ENCODE measurements around the gene SKOR1. TPM values are rescaled to one million over a fixed set of nuclear protein-coding genes. Genes with fewer than 3 reads are reported as not detected.
A peak's percentile ranks its signal among the peaks of the same experiment; 100 is the strongest.

Gene SKOR1
- total RNA-seq, 4 donors from 2014 or later = 1.1 to 2.3 (median 1.5) TPM

DNA sequence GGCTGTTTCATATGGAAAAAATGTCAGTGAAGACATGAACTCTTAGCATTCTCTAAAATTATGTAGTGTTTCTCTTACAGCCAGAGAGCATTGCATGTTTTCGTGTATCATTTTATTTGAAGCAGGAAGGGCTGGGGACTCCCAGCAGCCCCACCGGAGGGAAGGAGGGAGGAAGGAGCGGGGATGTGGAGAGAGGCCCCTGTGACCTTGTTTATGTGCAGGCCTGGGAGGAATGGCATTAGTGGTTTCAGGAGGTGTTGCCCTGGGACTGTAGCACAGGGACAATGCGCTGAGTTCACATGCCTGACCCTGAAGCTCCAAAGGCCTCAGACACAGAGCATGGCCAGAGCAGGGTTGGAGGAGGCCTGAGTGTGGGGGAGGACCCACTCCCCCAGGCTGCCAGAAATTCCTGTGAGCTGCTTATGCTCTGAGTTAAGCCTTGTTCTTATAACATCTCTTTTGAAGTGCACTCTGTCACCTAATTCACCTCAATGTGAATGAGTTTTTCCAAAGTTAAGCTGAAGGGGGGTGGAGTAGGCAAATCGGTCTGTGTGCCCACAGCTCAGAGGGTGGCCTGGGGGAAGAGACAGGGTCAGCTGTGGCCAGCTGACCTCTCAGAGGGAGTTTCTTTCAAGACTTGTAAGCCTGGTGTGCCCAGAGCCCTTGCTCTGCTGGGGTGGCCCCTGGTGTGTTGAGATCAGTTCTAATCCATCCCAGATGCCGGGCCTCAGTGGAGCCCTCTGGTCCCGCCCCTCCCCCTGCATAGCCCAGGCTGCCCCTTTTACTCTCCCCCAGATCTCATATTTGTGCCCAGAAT, 18.5 kb downstream of the SKOR1 start:
- Histone ChIP-seq H3K4me1 (peaks cover 17% of the 10 kb centered on the region), H3K36me3 (no peaks in the 10 kb centered on the region), H3K9me3 (no peaks in the 10 kb centered on the region), H3K27ac (no peak overlapping the region), H3K4me3 (no peak overlapping the region), H3K27me3 (no peaks in the 10 kb centered on the region)
- no peak for TF ChIP-seq POLR2A (IDR thresholded peaks at IDR 0.05)
- no peak for TF ChIP-seq POLR2AphosphoS5 (IDR thresholded peaks at IDR 0.05)
- TF ChIP-seq, protein P1, sequence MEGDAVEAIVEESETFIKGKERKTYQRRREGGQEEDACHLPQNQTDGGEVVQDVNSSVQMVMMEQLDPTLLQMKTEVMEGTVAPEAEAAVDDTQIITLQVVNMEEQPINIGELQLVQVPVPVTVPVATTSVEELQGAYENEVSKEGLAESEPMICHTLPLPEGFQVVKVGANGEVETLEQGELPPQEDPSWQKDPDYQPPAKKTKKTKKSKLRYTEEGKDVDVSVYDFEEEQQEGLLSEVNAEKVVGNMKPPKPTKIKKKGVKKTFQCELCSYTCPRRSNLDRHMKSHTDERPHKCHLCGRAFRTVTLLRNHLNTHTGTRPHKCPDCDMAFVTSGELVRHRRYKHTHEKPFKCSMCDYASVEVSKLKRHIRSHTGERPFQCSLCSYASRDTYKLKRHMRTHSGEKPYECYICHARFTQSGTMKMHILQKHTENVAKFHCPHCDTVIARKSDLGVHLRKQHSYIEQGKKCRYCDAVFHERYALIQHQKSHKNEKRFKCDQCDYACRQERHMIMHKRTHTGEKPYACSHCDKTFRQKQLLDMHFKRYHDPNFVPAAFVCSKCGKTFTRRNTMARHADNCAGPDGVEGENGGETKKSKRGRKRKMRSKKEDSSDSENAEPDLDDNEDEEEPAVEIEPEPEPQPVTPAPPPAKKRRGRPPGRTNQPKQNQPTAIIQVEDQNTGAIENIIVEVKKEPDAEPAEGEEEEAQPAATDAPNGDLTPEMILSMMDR (IDR thresholded peaks at IDR 0.05) = no peak
- no peak for TF ChIP-seq EP300 (IDR thresholded peaks at IDR 0.05)
- DNase-seq (ENCODE audit: low spot score in 2 of 2) = no peak
- 78% methylated on average over 7 of the region's 7 CpGs for WGBS

DNA sequence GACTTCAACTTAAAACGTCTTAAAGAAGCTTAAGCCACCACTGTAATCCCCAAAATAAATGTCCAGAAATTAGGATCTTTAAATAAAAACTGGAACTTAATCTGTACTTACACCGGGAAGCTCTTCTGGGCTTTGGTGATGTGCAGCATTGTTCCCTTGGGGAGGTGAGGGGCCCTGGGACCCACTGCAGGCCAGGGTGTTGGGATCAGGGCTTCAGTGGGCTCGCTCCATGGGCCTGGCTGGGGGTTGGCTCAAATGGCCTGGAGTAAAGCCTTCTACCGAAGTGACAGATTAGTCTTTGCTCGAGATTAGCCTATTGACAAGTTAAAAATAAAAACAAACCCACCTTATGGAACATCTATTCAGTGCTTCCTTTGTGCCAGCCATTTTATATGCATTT, 20.7 kb downstream of the SKOR1 start:
- no peak for DNase-seq (ENCODE audit: low spot score in 2 of 2)
- no peaks in the 10 kb centered on the region for H3K36me3 ChIP-seq

DNA sequence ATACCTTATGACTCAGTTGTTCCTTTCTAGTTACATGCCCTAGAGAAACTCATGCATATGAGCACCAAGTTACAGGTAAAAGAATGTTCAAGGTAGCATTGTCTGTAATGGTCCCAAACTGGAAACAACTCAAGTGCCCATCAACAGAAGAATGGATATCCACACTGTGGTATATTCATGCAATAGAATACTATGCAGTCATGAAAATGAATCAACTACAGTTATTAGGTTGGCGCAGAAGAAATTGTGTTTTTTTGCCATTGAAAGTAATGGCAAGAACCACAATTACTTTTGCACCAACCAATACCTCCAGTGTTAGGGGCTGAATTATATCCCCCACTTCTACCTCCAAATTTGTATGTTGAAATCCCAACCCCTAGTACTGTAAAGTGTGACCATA, 24.2 kb downstream of the SKOR1 start:
- WGBS = 90% methylated on average over 1 of the region's 1 CpG
- Histone ChIP-seq H3K36me3 (no peaks in the 10 kb centered on the region), H3K4me3 (no peak overlapping the region), H3K27ac (no peak overlapping the region), H3K9me3 (no peaks in the 10 kb centered on the region), H3K27me3 (no peaks in the 10 kb centered on the region), H3K4me1 (no peaks in the 10 kb centered on the region)
- no peak for TF ChIP-seq POLR2A (IDR thresholded peaks at IDR 0.05)
- TF ChIP-seq, protein P1 (IDR thresholded peaks at IDR 0.05) = no peak
- TF ChIP-seq EP300 (IDR thresholded peaks at IDR 0.05) = no peak
- no peak for TF ChIP-seq POLR2AphosphoS5 (IDR thresholded peaks at IDR 0.05)
- DNase-seq (ENCODE audit: low spot score in 2 of 2) = no peak

More for the DNA sequence above, 20.7 kb downstream of the SKOR1 start:
- H3K27ac ChIP-seq = no peak overlapping the region
- peaks cover 7% of the 10 kb centered on the region for H3K4me1 ChIP-seq
- H3K27me3 ChIP-seq = no peaks in the 10 kb centered on the region
- no peaks in the 10 kb centered on the region for H3K9me3 ChIP-seq
- no peak overlapping the region for H3K4me3 ChIP-seq
- TF ChIP-seq EP300 (IDR thresholded peaks at IDR 0.05) (no peak), POLR2A (IDR thresholded peaks at IDR 0.05) (no peak), POLR2AphosphoS5 (IDR thresholded peaks at IDR 0.05) (no peak)
- TF ChIP-seq, protein P1 (IDR thresholded peaks at IDR 0.05) = no peak
- 86% methylated on average over 5 of the region's 5 CpGs for WGBS

DNA sequence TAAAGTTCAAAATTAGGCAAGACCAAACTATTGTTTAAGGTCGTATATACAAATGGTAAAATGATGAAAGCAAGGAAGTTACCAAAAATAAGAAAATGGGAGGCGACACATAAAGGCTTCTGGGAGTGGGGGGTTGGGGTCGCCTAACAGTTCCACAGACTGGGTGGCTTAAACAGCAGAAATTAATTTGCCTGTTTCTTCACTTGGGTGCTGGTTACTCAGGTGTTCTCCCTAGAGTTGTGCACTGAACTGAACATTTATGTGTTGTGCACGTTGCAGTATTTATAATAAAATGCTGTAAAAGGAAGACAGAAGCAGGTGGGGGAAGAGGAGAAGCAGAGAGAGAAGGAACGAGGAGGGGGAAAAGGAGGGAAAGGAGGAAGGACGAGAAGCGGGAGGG, 25.0 kb downstream of the SKOR1 start:
- Histone ChIP-seq H3K27ac (no peak overlapping the region), H3K27me3 (no peaks in the 10 kb centered on the region), H3K4me1 (no peaks in the 10 kb centered on the region), H3K4me3 (no peak overlapping the region), H3K36me3 (no peaks in the 10 kb centered on the region), H3K9me3 (no peaks in the 10 kb centered on the region)
- TF ChIP-seq EP300 (IDR thresholded peaks at IDR 0.05) (no peak), POLR2A (IDR thresholded peaks at IDR 0.05) (no peak), POLR2AphosphoS5 (IDR thresholded peaks at IDR 0.05) (no peak)
- TF ChIP-seq, protein P1 (IDR thresholded peaks at IDR 0.05) = no peak
- 67% methylated on average over 7 of the region's 7 CpGs for WGBS
- no peak for DNase-seq (ENCODE audit: low spot score in 2 of 2)

DNA sequence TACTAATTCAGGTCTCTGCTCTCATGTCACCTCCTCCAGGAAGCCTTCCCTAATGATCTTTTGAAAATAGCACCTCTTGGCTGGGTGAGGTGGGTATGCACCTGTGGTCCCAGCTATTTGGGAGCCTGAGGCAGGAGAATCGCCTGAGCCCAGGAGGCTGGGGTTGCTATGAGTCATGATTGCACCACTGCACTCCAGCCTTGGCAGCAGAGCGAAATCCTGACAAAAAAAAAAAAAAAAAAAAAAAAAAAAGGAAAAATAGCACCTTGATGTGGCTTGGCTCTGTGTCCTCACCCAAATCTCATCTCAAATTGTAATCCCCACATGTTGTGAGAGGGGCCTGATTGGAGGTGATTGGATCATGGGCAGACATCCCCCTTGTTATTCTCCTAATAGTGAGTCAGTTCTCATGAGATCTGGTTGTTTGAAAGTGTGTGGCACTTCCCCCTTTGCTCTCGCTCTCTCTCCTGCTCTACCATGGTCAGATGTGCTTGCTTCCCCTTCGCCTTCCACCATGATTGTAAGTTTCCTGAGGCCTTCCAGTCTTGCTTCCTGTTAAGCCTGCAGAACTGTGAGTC, 25.8 kb downstream of the SKOR1 start:
- Histone ChIP-seq H3K36me3 (no peaks in the 10 kb centered on the region), H3K27me3 (no peaks in the 10 kb centered on the region), H3K9me3 (no peaks in the 10 kb centered on the region), H3K4me3 (no peak overlapping the region), H3K4me1 (no peaks in the 10 kb centered on the region), H3K27ac (no peak overlapping the region)
- TF ChIP-seq EP300 (IDR thresholded peaks at IDR 0.05) (no peak), POLR2AphosphoS5 (IDR thresholded peaks at IDR 0.05) (no peak)
- TF ChIP-seq, protein P1 (IDR thresholded peaks at IDR 0.05) = no peak
- DNase-seq (ENCODE audit: low spot score in 2 of 2) = peak in 1 of 2 donors; percentile 20
- 62% methylated on average over 4 of the region's 4 CpGs for WGBS

Measured in suprapubic skin (tissue), 4 donors.